ENCODE results near the gene SPON1. TPM values are rescaled to one million over a fixed set of nuclear protein-coding genes. Genes with fewer than 3 reads are reported as not detected.

The SPON1 gene
- total RNA-seq, 1 experiment from 2014 or later, result not detected

DNA sequence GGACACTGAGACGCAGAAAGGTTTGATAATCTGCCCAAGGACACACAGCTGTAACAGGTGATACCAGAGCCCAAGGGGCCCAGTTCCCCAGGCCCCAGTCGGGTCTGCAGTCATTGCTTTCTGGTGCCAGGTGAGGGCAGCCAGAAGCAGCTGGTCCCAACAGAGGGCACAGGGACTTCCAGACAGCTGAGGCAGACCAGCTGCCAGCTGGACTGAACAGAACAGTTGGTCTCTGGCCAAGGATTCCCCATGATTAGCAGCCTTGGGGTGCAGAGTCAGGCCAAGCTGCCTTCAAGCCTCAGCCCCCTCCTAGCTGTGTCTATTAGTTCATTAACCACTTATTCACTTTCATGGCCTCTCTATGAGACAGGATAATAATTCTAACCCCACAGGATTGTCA is 290.9 kb downstream of the SPON1 start:
- ChIA-PET CTCF (no interaction called here), POLR2A (ENCODE audit: unreplicated experiment) (no interaction called here)
- Histone ChIP-seq H3K79me2 (ENCODE audit: low read length) (no peaks in the 10 kb centered on the region), H3F3A (ENCODE audit: low read length, unreplicated experiment) (no peaks in the 10 kb centered on the region), H3K4me3 (ENCODE audit: low read length) (no peak overlapping the region), H3K4me1 (ENCODE audit: insufficient read depth, low read length) (peaks cover 16% of the 10 kb centered on the region), H3K27me3 (ENCODE audit: low read length) (no peaks in the 10 kb centered on the region), H2AFZ (ENCODE audit: low read length) (no peak overlapping the region), H3K27ac (ENCODE audit: low read length) (no peak overlapping the region), H3K4me2 (ENCODE audit: low read length) (no peak overlapping the region), H3K9ac (ENCODE audit: low read length) (no peak overlapping the region), H3K36me3 (ENCODE audit: low read depth, low read length) (no peaks in the 10 kb centered on the region), H4K20me1 (ENCODE audit: low read length) (no peaks in the 10 kb centered on the region), H3K9me3 (ENCODE audit: low read length) (no peaks in the 10 kb centered on the region), H3K9me2 (replicated peaks; ENCODE audit: low read length) (no peaks in the 10 kb centered on the region)
- TF ChIP-seq CTCF (conservative IDR thresholded peaks at IDR 0.05; ENCODE audit: low read depth, low read length) (no peak), EZH2 (IDR thresholded peaks at IDR 0.05; ENCODE audit: low read length, unreplicated experiment) (no peak), EZH2phosphoT487 (IDR thresholded peaks at IDR 0.05; ENCODE audit: borderline replicate concordance, low read length) (no peak)
- no peak for DNase-seq
- no peak for ATAC-seq
- intact Hi-C loops (cut with micrococcal nuclease), result no loop called here
- no TSS peak for BruUV-seq (replicated peaks)

- DNase-seq (no peak), ATAC-seq (no peak)
- TF ChIP-seq EZH2phosphoT487 (IDR thresholded peaks at IDR 0.05; ENCODE audit: borderline replicate concordance, low read length) (no peak), EZH2 (IDR thresholded peaks at IDR 0.05; ENCODE audit: low read length, unreplicated experiment) (no peak), CTCF (conservative IDR thresholded peaks at IDR 0.05; ENCODE audit: low read depth, low read length) (no peak)
- Histone ChIP-seq H3K4me2 (ENCODE audit: low read length) (no peak overlapping the region), H3K27ac (ENCODE audit: low read length) (no peak overlapping the region), H2AFZ (ENCODE audit: low read length) (no peak overlapping the region), H3K9ac (ENCODE audit: low read length) (no peak overlapping the region), H4K20me1 (ENCODE audit: low read length) (no peaks in the 10 kb centered on the region), H3K9me3 (ENCODE audit: low read length) (no peaks in the 10 kb centered on the region), H3K27me3 (ENCODE audit: low read length) (no peaks in the 10 kb centered on the region), H3K36me3 (ENCODE audit: low read depth, low read length) (no peaks in the 10 kb centered on the region), H3F3A (ENCODE audit: low read length, unreplicated experiment) (no peaks in the 10 kb centered on the region), H3K4me3 (ENCODE audit: low read length) (no peak overlapping the region), H3K79me2 (ENCODE audit: low read length) (no peaks in the 10 kb centered on the region), H3K9me2 (replicated peaks; ENCODE audit: low read length) (no peaks in the 10 kb centered on the region), H3K4me1 (ENCODE audit: insufficient read depth, low read length) (peaks cover 19% of the 10 kb centered on the region)
- intact Hi-C loops (cut with micrococcal nuclease), result no loop called here
- BruUV-seq (replicated peaks), result no TSS peak
- CTCF ChIA-PET, result no interaction called here
- POLR2A ChIA-PET (ENCODE audit: unreplicated experiment), result no interaction called here
Observed at GRCh38 chr11:14253840-14254239, 291.3 kb downstream of the SPON1 start.

DNA sequence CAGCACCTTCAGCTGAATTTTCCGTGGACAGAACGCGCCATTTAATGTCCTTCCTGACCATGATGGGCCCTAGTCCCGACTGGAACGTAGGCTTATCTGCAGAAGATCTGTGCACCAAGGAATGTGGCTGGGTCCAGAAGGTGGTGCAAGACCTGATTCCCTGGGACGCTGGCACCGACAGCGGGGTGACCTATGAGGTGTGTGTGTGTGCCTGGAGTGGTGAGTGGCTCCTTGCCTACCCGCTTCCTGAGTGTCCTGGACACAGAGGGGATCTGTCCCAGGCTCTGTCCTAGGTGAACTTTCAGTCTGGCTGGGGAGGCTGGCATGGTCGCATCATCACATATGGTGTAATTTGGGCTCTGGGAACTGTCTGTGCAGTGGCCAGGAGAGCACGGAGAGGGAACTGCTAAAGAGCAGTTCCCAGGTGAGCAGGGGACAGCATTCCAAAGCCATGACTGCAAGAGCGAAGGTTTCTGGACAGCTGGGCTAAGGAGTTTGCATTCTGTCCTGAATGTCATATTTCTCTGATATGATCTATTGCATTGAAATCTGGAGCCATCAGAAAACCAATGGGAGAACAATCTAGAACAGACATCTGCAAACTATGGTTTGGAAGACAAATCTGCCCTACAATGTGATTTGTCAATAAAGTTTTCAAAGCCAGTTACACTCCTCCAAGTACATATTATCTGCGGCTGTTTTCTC is 292.2 kb downstream of the SPON1 start:
- no peaks in the 10 kb centered on the region for H3F3A ChIP-seq (ENCODE audit: low read length, unreplicated experiment)
- no peaks in the 10 kb centered on the region for H4K20me1 ChIP-seq (ENCODE audit: low read length)
- no peak for TF ChIP-seq EZH2phosphoT487 (IDR thresholded peaks at IDR 0.05; ENCODE audit: borderline replicate concordance, low read length)
- no peak for TF ChIP-seq EZH2 (IDR thresholded peaks at IDR 0.05; ENCODE audit: low read length, unreplicated experiment)
- TF ChIP-seq CTCF (conservative IDR thresholded peaks at IDR 0.05; ENCODE audit: low read depth, low read length), result no peak
- no peaks in the 10 kb centered on the region for H3K9me2 ChIP-seq (replicated peaks; ENCODE audit: low read length)
- ATAC-seq (no peak), DNase-seq (peak; percentile 39)
- H3K79me2 ChIP-seq (ENCODE audit: low read length), result no peaks in the 10 kb centered on the region
- H3K9me3 ChIP-seq (ENCODE audit: low read length), result no peaks in the 10 kb centered on the region
- intact Hi-C loops (cut with micrococcal nuclease), result no loop called here
- no peak overlapping the region for H3K4me2 ChIP-seq (ENCODE audit: low read length)
- H3K4me1 ChIP-seq (ENCODE audit: insufficient read depth, low read length), result peaks cover 19% of the 10 kb centered on the region
- H3K4me3 ChIP-seq (ENCODE audit: low read length), result no peak overlapping the region
- no peak overlapping the region for H3K9ac ChIP-seq (ENCODE audit: low read length)
- no peak overlapping the region for H2AFZ ChIP-seq (ENCODE audit: low read length)
- no TSS peak for BruUV-seq (replicated peaks)
- H3K27ac ChIP-seq (ENCODE audit: low read length), result no peak overlapping the region
- no peaks in the 10 kb centered on the region for H3K27me3 ChIP-seq (ENCODE audit: low read length)
- CTCF ChIA-PET, result no interaction called here
- POLR2A ChIA-PET (ENCODE audit: unreplicated experiment), result no interaction called here
- no peaks in the 10 kb centered on the region for H3K36me3 ChIP-seq (ENCODE audit: low read depth, low read length)
